Activated naive CD8-positive, alpha-beta T cell treated with anti-CD3 and anti-CD28 coated beads, Interleukin-2, amount 50 U/mL, for 16 hours (primary cell): ENCODE measurements around the gene MBP.

Experiments used
- DNase-seq: peaks from one replicate; pipeline ENCODE4 v3.0.0-alpha.2; 2020; ENCODE audit warnings: low read depth, low spot score

The MBP gene

GRCh38 chr18:77114415-77115191 lies 18.0 kb downstream of the MBP start:
- DNase-seq: no peak

- DNase-seq: no peak
These were observed 18.5 kb downstream of the MBP start for GRCh38 chr18:77114152-77114414.

GRCh38 chr18:77113361-77114151 lies 19.0 kb downstream of the MBP start:
- no peak for DNase-seq

GRCh38 chr18:77112747-77113092 lies 19.9 kb downstream of the MBP start:
- DNase-seq: no peak

- DNase-seq: no peak
These were observed 20.4 kb downstream of the MBP start for GRCh38 chr18:77111951-77112746.

GRCh38 chr18:77111449-77111848 lies 21.1 kb downstream of the MBP start:
- no peak for DNase-seq

- DNase-seq: no peak
These were observed 21.6 kb downstream of the MBP start for GRCh38 chr18:77110936-77111335.

GRCh38 chr18:77110400-77110799 lies 22.2 kb downstream of the MBP start:
- DNase-seq: no peak

- DNase-seq: no peak
These were observed 22.9 kb downstream of the MBP start for GRCh38 chr18:77109648-77110019.

GRCh38 chr18:77108821-77109647 lies 23.5 kb downstream of the MBP start:
- no peak for DNase-seq

- DNase-seq: no peak
These were observed 24.4 kb downstream of the MBP start for GRCh38 chr18:77108001-77108692.

- DNase-seq: no peak
These were observed 25.3 kb downstream of the MBP start for GRCh38 chr18:77107292-77107691.

GRCh38 chr18:77106331-77106730 lies 26.3 kb downstream of the MBP start:
- DNase-seq: peak; percentile 56

GRCh38 chr18:77105680-77106079 lies 26.9 kb downstream of the MBP start:
- DNase-seq: no peak

- DNase-seq: no peak
These were observed 27.6 kb downstream of the MBP start for GRCh38 chr18:77105028-77105427.

GRCh38 chr18:77103991-77104531 lies 28.5 kb downstream of the MBP start:
- no peak for DNase-seq

- DNase-seq: no peak
These were observed 29.3 kb downstream of the MBP start for GRCh38 chr18:77103187-77103850.

- no peak for DNase-seq
These were observed 30.1 kb downstream of the MBP start for GRCh38 chr18:77102259-77103040.

- peak; percentile 24 for DNase-seq
These were observed 30.9 kb downstream of the MBP start for GRCh38 chr18:77101410-77102258.
